ENCODE data around the gene NR1D1.

NR1D1 gene

GRCh38 chr17:40086150-40087044 lies 14.0 kb downstream of the NR1D1 start (continued):
- TF ChIP-seq OSR2 (tag by site-specific recombination; IDR thresholded peaks at IDR 0.05), result no peak
- TF ChIP-seq INSM2 (tag by site-specific recombination; IDR thresholded peaks at IDR 0.05), result no peak

- Histone ChIP-seq H3K9me3 (ENCODE audit: control insufficient read depth, insufficient read depth, low read depth, low read length) (no peaks in the 10 kb centered on the region), H3K27ac (ENCODE audit: extremely low read depth, low read depth, low read length) (no peak overlapping the region), H3K4me3 (ENCODE audit: low read depth, low read length) (no peak overlapping the region), H3K36me3 (ENCODE audit: control insufficient read depth in 2 of 2, insufficient read depth in 1 of 2, low read length in 2 of 2) (peaks cover 17 to 50% of the 10 kb centered on the region in 2 experiments; a peak in 2 of 3 replicates), H3K4me1 (ENCODE audit: control insufficient read depth, insufficient read depth, low read length) (no peaks in the 10 kb centered on the region)
- CTCF ChIA-PET, result interaction anchor here (0.6 to 4.9 kb wide), 14 partner anchors 9 to 431 kb away, joined by 3 to 91 read pairs (median 6); partner anchors contain the start of gene CSF3
- no peak for TF ChIP-seq ZNF529 (tag by site-specific recombination; IDR thresholded peaks at IDR 0.05; ENCODE audit: insufficient replicate concordance)
- POLR2A ChIA-PET, result no interaction called here
These were observed 15.9 kb downstream of the NR1D1 start for GRCh38 chr17:40084477-40084876.

GRCh38 chr17:40079545-40079944 lies 20.8 kb downstream of the NR1D1 start:
- POLR2A ChIA-PET, result interaction anchor here (1.4 kb wide), 1 partner anchor 25 kb away, joined by 4 read pairs; the partner anchor contains the start of gene MED24
- CTCF ChIA-PET, result interaction anchor here (0.6 to 10.2 kb wide), 3 partner anchors 9 to 824 kb away, joined by 3 to 154 read pairs (median 3); no protein-coding TSS in a partner anchor
- H3K36me3 ChIP-seq (ENCODE audit: control insufficient read depth in 2 of 2, insufficient read depth in 1 of 2, low read length in 2 of 2), result peaks cover 0 to 45% of the 10 kb centered on the region in 2 experiments; a peak in 2 of 3 replicates
- H3K27ac ChIP-seq (ENCODE audit: extremely low read depth, low read depth, low read length), result no peak overlapping the region
- no peak overlapping the region for H3K4me3 ChIP-seq (ENCODE audit: low read depth, low read length)
- TF ChIP-seq ZBTB48 (tag by site-specific recombination; IDR thresholded peaks at IDR 0.05) (no peak), ZNF701 (tag by site-specific recombination; IDR thresholded peaks at IDR 0.05) (no peak), ZNF600 (tag by site-specific recombination; IDR thresholded peaks at IDR 0.05) (no peak), GLIS1 (tag by site-specific recombination; IDR thresholded peaks at IDR 0.05) (no peak), SCRT2 (tag by site-specific recombination; IDR thresholded peaks at IDR 0.05) (no peak), ZNF837 (tag by site-specific recombination; IDR thresholded peaks at IDR 0.05) (no peak), ZNF114 (tag by site-specific recombination; IDR thresholded peaks at IDR 0.05) (no peak), ZNF302 (tag by site-specific recombination; IDR thresholded peaks at IDR 0.05; ENCODE audit: low read depth) (no peak), ZNF354C (tag by site-specific recombination; IDR thresholded peaks at IDR 0.05; ENCODE audit: borderline replicate concordance, low read depth) (no peak), ZNF423 (tag by site-specific recombination; IDR thresholded peaks at IDR 0.05) (no peak)
- H3K4me1 ChIP-seq (ENCODE audit: control insufficient read depth, insufficient read depth, low read length), result no peaks in the 10 kb centered on the region; the same call in 1 of the 2 replicates
- no peaks in the 10 kb centered on the region for H3K9me3 ChIP-seq (ENCODE audit: control insufficient read depth, insufficient read depth, low read depth, low read length)

DNA sequence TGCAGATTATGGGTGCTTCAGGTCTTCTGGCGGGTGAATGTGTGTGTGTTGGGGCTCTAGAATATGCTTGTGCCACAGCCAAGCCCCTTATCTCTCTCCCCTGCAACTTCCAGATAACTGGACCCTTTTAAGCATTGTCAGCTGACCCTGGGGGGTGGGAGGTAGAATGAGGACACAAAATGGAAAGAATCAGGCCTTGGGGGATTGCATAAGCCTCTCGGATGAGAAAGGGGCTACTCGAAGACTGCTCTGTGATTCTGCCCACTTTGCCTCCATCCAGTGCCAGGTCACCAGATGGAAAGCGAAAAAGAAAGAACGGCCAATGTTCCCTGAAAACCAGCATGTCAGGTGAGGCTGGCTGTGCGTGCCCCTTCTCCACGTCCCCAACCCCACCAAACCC lies 23.8 kb downstream of the NR1D1 start:
- ChIA-PET CTCF (interaction anchor here (0.5 to 10.2 kb wide), 19 partner anchors 9 to 474 kb away, joined by 3 to 166 read pairs (median 10); partner anchors contain the start of genes CSF3, MED24, NR1D1 and THRA), POLR2A (interaction anchor here (1.1 to 2.8 kb wide), 3 partner anchors 22 to 41 kb away, joined by 5 to 13 read pairs (median 8); partner anchors contain the start of gene MED24)
- Histone ChIP-seq H3K4me3 (ENCODE audit: low read depth, low read length) (no peak overlapping the region), H3K9me3 (ENCODE audit: control insufficient read depth, insufficient read depth, low read depth, low read length) (no peaks in the 10 kb centered on the region), H3K4me1 (ENCODE audit: control insufficient read depth, insufficient read depth, low read length) (peaks cover 13% of the 10 kb centered on the region), H3K36me3 (ENCODE audit: control insufficient read depth in 2 of 2, insufficient read depth in 1 of 2, low read length in 2 of 2) (peaks cover 0 to 35% of the 10 kb centered on the region in 2 experiments; a peak in 2 of 3 replicates), H3K27ac (ENCODE audit: extremely low read depth, low read depth, low read length) (no peak overlapping the region)
- no peak for TF ChIP-seq YY2 (tag by site-specific recombination; IDR thresholded peaks at IDR 0.05)
- TF ChIP-seq ZNF292 (tag by site-specific recombination; IDR thresholded peaks at IDR 0.05; ENCODE audit: borderline replicate concordance, low read depth), result no peak
- TF ChIP-seq, protein P1, sequence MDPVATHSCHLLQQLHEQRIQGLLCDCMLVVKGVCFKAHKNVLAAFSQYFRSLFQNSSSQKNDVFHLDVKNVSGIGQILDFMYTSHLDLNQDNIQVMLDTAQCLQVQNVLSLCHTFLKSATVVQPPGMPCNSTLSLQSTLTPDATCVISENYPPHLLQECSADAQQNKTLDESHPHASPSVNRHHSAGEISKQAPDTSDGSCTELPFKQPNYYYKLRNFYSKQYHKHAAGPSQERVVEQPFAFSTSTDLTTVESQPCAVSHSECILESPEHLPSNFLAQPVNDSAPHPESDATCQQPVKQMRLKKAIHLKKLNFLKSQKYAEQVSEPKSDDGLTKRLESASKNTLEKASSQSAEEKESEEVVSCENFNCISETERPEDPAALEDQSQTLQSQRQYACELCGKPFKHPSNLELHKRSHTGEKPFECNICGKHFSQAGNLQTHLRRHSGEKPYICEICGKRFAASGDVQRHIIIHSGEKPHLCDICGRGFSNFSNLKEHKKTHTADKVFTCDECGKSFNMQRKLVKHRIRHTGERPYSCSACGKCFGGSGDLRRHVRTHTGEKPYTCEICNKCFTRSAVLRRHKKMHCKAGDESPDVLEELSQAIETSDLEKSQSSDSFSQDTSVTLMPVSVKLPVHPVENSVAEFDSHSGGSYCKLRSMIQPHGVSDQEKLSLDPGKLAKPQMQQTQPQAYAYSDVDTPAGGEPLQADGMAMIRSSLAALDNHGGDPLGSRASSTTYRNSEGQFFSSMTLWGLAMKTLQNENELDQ (tag by site-specific recombination; IDR thresholded peaks at IDR 0.05; ENCODE audit: low read depth), result no peak
- TF ChIP-seq ZNF423 (tag by site-specific recombination; IDR thresholded peaks at IDR 0.05), result no peak
- no peak for TF ChIP-seq ZNF221 (tag by site-specific recombination; IDR thresholded peaks at IDR 0.05; ENCODE audit: borderline replicate concordance)
- TF ChIP-seq, protein P2, sequence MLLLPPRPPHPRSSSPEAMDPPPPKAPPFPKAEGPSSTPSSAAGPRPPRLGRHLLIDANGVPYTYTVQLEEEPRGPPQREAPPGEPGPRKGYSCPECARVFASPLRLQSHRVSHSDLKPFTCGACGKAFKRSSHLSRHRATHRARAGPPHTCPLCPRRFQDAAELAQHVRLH (tag by site-specific recombination; IDR thresholded peaks at IDR 0.05), result no peak
- no peak for TF ChIP-seq ZNF660 (tag by site-specific recombination; IDR thresholded peaks at IDR 0.05)
- no peak for TF ChIP-seq HOXD13 (CRISPR knock-in tag; IDR thresholded peaks at IDR 0.05; ENCODE audit: borderline replicate concordance)
- no peak for TF ChIP-seq ZNF2 (tag by site-specific recombination; IDR thresholded peaks at IDR 0.05)

All from HEK293 (cell line).